Trophoblast cell (in vitro differentiated cells and primary cell): ENCODE data around the gene MED25.

Experiments
- DNase-seq, 2 donors: peaks; one replicate each; pipeline ENCODE4 v3.0.0-alpha.2; 2016
- H2AFZ ChIP-seq: 2 replicates; pipeline ENCODE4 v1.6.1; 2013; ENCODE audit warnings: low read length, moderate library complexity, mild to moderate bottlenecking; ENCODE audit not compliant: insufficient read depth, poor library complexity
- H2AK5ac ChIP-seq: 2 replicates; pipeline ENCODE4 v1.6.1; 2013; ENCODE audit warnings: mild to moderate bottlenecking, low read length
- H2BK120ac ChIP-seq: 2 replicates; pipeline ENCODE4 v1.6.1; 2013; ENCODE audit warnings: low read length, mild to moderate bottlenecking, moderate library complexity; ENCODE audit not compliant: insufficient read depth, poor library complexity
- H2BK12ac ChIP-seq: 2 replicates; pipeline ENCODE4 v1.6.1; 2013; ENCODE audit warnings: mild to moderate bottlenecking, low read length, moderate library complexity
- H2BK5ac ChIP-seq: 2 replicates; pipeline ENCODE4 v1.6.1; 2013; ENCODE audit warnings: low read length, low read depth, moderate library complexity, mild to moderate bottlenecking; ENCODE audit not compliant: poor library complexity
- H3K14ac ChIP-seq: 2 replicates; pipeline ENCODE4 v1.6.1; 2013; ENCODE audit warnings: mild to moderate bottlenecking, low read length
- H3K18ac ChIP-seq: 2 replicates; pipeline ENCODE4 v1.6.1; 2013; ENCODE audit warnings: mild to moderate bottlenecking, low read length
- H3K23ac ChIP-seq: 2 replicates; pipeline ENCODE4 v1.6.1; 2013; ENCODE audit warnings: low read length
- H3K27ac ChIP-seq: 2 replicates; pipeline ENCODE4 v1.5.1; 2013; ENCODE audit warnings: low read depth, mild to moderate bottlenecking, inconsistent platforms, low read length, moderate library complexity
- H3K27me3 ChIP-seq: 2 replicates; pipeline ENCODE4 v1.6.1; 2013; ENCODE audit warnings: inconsistent platforms, mild to moderate bottlenecking, low read length, moderate library complexity; ENCODE audit not compliant: insufficient read depth
- H3K36me3 ChIP-seq, 2 experiments: 1 replicate in 1 of 2; 2 replicates in 1 of 2; pipeline ENCODE4 v1.6.1; 2013; ENCODE audit warnings: low read length in 2 of 2, mild to moderate bottlenecking in 2 of 2, moderate library complexity in 1 of 2; ENCODE audit not compliant: insufficient read depth in 2 of 2, control insufficient read depth in 1 of 2
- H3K4ac ChIP-seq: 2 replicates; pipeline ENCODE4 v1.6.1; 2013; ENCODE audit warnings: low read depth, mild to moderate bottlenecking, low read length, moderate library complexity
- H3K4me1 ChIP-seq, 2 experiments: 1 replicate in 1 of 2; 2 replicates in 1 of 2; pipeline ENCODE4 v1.6.1; 2013; ENCODE audit warnings: low read length in 2 of 2, mild to moderate bottlenecking in 2 of 2, moderate library complexity in 1 of 2; ENCODE audit not compliant: insufficient read depth in 2 of 2, control insufficient read depth in 1 of 2
- H3K4me2 ChIP-seq: 2 replicates; pipeline ENCODE4 v1.6.1; 2013; ENCODE audit warnings: inconsistent platforms, mild to moderate bottlenecking, low read length, moderate library complexity
- H3K4me3 ChIP-seq: 2 replicates; pipeline ENCODE4 v1.5.1; 2013; ENCODE audit warnings: mild to moderate bottlenecking, low read depth, low read length, inconsistent platforms
- H3K79me1 ChIP-seq: one replicate; pipeline ENCODE4 v1.6.1; 2013; ENCODE audit warnings: low read length
- H3K79me2 ChIP-seq: 2 replicates; pipeline ENCODE4 v1.6.1; 2013; ENCODE audit warnings: low read length, mild to moderate bottlenecking; ENCODE audit not compliant: control insufficient read depth, insufficient read depth, poor library complexity
- H3K9ac ChIP-seq: 2 replicates; pipeline ENCODE4 v1.6.1; 2013; ENCODE audit warnings: mild to moderate bottlenecking, low read length
- H3K9me3 ChIP-seq: 2 replicates; pipeline ENCODE4 v1.6.1; 2013; ENCODE audit warnings: low read depth, mild to moderate bottlenecking, control low read depth, inconsistent platforms, low read length; ENCODE audit not compliant: insufficient read depth
- H4K12ac ChIP-seq: 2 replicates; pipeline ENCODE4 v1.6.1; 2013; ENCODE audit warnings: low read depth, mild to moderate bottlenecking, low read length, moderate library complexity
- H4K8ac ChIP-seq: 2 replicates; pipeline ENCODE4 v1.6.1; 2013; ENCODE audit warnings: low read depth, mild to moderate bottlenecking, low read length, moderate library complexity
- H4K91ac ChIP-seq: one replicate; pipeline ENCODE4 v1.6.1; 2013; ENCODE audit warnings: low read depth, mild to moderate bottlenecking, low read length, moderate library complexity
- WGBS: extraction: QIAGEN DNeasy Blood & Tissue Kit; methylation state at CpG from one replicate; pipeline ENCODE4 v1.1.7; 2013; ENCODE audit warnings: missing lambda C conversion rate; ENCODE audit not compliant: insufficient read length, insufficient coverage; ENCODE audit errors: extremely low coverage; 5-methylcytosine and 5-hydroxymethylcytosine counted together

MED25 gene

DNA sequence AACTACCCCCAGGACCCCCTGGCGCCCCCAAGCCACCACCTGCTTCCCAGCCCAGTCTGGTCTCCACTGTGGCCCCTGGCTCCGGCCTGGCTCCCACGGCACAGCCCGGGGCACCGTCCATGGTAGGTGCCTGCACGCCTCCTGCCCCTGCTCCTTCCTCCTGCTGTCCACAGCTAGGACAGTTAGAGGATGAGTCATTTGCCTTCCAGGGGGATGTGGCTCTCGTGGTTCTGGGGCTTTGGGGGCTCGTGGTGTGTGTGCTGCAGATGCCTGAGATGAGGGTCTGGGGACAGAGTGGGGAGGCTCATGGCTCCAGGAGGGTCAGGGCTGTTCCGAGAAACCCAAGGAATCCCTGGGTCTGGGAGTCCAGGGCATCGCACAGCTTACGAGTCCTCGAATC lies 12.7 kb downstream of the MED25 start:
- Histone ChIP-seq H3K18ac (no peak overlapping the region), H4K91ac (no peak overlapping the region), H3K4me1 (no peaks in the 10 kb centered on the region), H3K36me3 (peaks cover 81 to 87% of the 10 kb centered on the region in 2 experiments), H3K4me2 (no peak overlapping the region), H3K23ac (no peak overlapping the region), H3K9me3 (peaks cover 6% of the 10 kb centered on the region), H3K4me3 (no peak overlapping the region), H3K4ac (no peak overlapping the region), H2AFZ (no peak overlapping the region), H3K27ac (no peak overlapping the region), H2BK120ac (no peak overlapping the region), H2BK12ac (no peak overlapping the region), H3K14ac (no peak overlapping the region), H3K9ac (no peak overlapping the region), H3K79me1 (no peaks in the 10 kb centered on the region), H2AK5ac (no peak overlapping the region), H4K8ac (no peak overlapping the region), H2BK5ac (no peak overlapping the region), H3K27me3 (no peaks in the 10 kb centered on the region), H4K12ac (no peak overlapping the region), H3K79me2 (no peaks in the 10 kb centered on the region)
- no CpG with 5 or more reads among the region's 12 CpGs for WGBS
- no peak for DNase-seq

GRCh38 chr19:49831592-49831991 lies 13.5 kb downstream of the MED25 start:
- no peak overlapping the region for H2BK120ac ChIP-seq
- DNase-seq: no peak
- no peaks in the 10 kb centered on the region for H3K27me3 ChIP-seq
- no peak overlapping the region for H3K4me2 ChIP-seq
- no peak overlapping the region for H2BK12ac ChIP-seq
- no peaks in the 10 kb centered on the region for H3K79me2 ChIP-seq
- H3K9ac ChIP-seq: no peak overlapping the region
- H4K8ac ChIP-seq: no peak overlapping the region
- no peak overlapping the region for H3K4me3 ChIP-seq
- no peak overlapping the region for H3K18ac ChIP-seq
- no peak overlapping the region for H3K14ac ChIP-seq
- no peak overlapping the region for H2AK5ac ChIP-seq
- no peak overlapping the region for H2AFZ ChIP-seq
- H4K12ac ChIP-seq: no peak overlapping the region
- no peak overlapping the region for H2BK5ac ChIP-seq
- no peak overlapping the region for H3K4ac ChIP-seq
- H3K23ac ChIP-seq: no peak overlapping the region
- no peak overlapping the region for H4K91ac ChIP-seq
- H3K9me3 ChIP-seq: peaks cover 6% of the 10 kb centered on the region
- H3K79me1 ChIP-seq: no peaks in the 10 kb centered on the region
- H3K27ac ChIP-seq: no peak overlapping the region
- WGBS: no CpG with 5 or more reads among the region's 8 CpGs
- H3K36me3 ChIP-seq: peaks cover 87 to 91% of the 10 kb centered on the region in 2 experiments
- no peaks in the 10 kb centered on the region for H3K4me1 ChIP-seq

GRCh38 chr19:49832556-49832955 lies 14.5 kb downstream of the MED25 start:
- Histone ChIP-seq H3K4me1 (peaks cover 0 to 3% of the 10 kb centered on the region in 2 experiments), H4K8ac (no peak overlapping the region), H3K4me2 (no peak overlapping the region), H3K79me2 (no peaks in the 10 kb centered on the region), H4K91ac (no peak overlapping the region), H3K27me3 (no peaks in the 10 kb centered on the region), H2BK5ac (no peak overlapping the region), H2BK120ac (no peak overlapping the region), H2AK5ac (no peak overlapping the region), H3K9me3 (peaks cover 6% of the 10 kb centered on the region), H3K4ac (no peak overlapping the region), H3K9ac (no peak overlapping the region), H3K4me3 (no peak overlapping the region), H3K14ac (no peak overlapping the region), H2AFZ (no peak overlapping the region), H3K23ac (no peak overlapping the region), H4K12ac (no peak overlapping the region), H3K27ac (no peak overlapping the region), H3K18ac (no peak overlapping the region), H3K36me3 (peaks cover 87 to 93% of the 10 kb centered on the region in 2 experiments), H2BK12ac (no peak overlapping the region), H3K79me1 (no peaks in the 10 kb centered on the region)
- WGBS: no CpG with 5 or more reads among the region's 9 CpGs
- no peak for DNase-seq

DNA sequence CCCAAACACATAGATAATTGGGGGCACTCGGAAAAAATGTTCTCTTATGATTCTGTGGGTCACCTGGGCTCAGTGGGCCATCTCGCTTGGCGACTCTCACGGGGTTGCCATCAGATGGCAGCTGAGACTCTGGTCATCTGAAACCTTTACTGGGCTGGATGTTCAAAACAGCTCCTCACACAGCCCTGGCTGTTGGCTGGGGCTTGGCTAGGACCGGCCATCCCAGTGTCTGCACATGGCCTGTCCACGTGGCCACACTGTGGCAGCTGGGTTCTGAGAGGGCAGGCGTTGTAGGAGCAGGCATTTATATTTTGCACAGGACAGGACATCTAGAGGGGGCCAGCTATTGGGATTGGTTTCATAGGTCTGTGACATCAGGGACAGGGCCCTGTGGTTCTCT lies 15.5 kb downstream of the MED25 start:
- Histone ChIP-seq H2BK120ac (no peak overlapping the region), H3K18ac (no peak overlapping the region), H3K27ac (no peak overlapping the region), H3K23ac (no peak overlapping the region), H4K91ac (no peak overlapping the region), H2BK5ac (no peak overlapping the region), H3K4me1 (peaks cover 0 to 3% of the 10 kb centered on the region in 2 experiments), H2AFZ (no peak overlapping the region), H3K9ac (no peak overlapping the region), H3K9me3 (peaks cover 2% of the 10 kb centered on the region), H3K79me1 (no peaks in the 10 kb centered on the region), H4K12ac (no peak overlapping the region), H3K14ac (no peak overlapping the region), H3K36me3 (peaks cover 92 to 94% of the 10 kb centered on the region in 2 experiments), H3K27me3 (no peaks in the 10 kb centered on the region), H2BK12ac (no peak overlapping the region), H3K4me3 (no peak overlapping the region), H4K8ac (no peak overlapping the region), H3K79me2 (no peaks in the 10 kb centered on the region), H3K4ac (no peak overlapping the region), H2AK5ac (no peak overlapping the region), H3K4me2 (no peak overlapping the region)
- DNase-seq: no peak
- no CpG with 5 or more reads among the region's 7 CpGs for WGBS
